ENCODE measurements around the gene PCDH9.

The PCDH9 gene

GRCh38 chr13:66574606-66575005, 655.5 kb downstream of the PCDH9 start:
- no peak for DNase-seq (ENCODE audit: low read depth)

DNA sequence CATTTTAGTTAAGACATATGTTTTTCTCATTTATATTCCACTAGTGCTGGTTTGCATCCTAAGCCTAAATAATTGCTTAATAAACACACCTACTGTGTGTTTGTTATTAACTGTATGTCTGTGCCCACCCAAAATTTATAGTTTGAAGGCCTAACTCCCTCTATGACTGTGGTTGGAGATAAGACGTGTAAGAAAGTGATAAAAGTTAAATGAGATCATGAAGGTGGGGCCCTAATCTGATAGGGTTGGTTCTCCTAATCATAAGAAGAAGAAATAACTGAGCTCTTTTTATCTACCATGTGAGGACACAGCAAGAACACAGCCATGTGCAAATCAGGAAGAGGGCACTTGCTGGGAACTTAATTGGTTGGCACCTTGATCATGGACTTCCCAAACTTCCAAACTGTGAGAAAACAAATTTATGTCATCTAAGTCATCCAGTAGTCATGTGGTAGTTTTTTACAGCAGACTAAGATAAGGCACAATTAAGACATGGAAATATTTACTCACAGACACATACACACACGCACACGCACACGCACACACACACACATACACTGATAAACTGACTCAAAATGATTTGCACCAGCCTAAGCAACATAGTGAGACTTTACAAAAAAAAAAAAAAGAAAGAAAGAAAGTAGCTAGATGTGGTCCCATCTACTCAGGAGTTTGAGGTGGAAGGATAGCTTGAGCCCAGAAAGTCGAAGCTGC, 662.1 kb downstream of the PCDH9 start:
- no peak for DNase-seq (ENCODE audit: low read depth)

GRCh38 chr13:66565279-66565678, 664.9 kb downstream of the PCDH9 start:
- no peak for DNase-seq (ENCODE audit: low read depth)

DNA sequence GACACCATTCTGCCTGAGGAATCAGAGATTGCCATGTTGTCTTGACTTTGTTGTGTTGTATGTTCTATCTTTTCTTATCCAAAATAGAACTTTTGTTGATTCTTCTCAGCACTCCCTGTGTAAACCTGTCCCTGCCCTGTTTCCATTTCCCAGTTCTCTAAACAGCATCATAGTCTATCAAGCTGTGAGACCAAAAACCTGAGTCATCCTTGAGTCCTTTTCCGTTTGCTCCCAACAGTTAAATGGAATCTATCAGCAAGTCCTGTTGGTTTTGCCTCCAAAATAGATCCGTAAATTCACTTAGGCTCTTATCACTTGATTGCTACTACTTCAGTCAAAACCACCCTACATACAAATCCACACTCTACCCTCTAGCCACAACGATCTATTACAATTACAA, 667.1 kb downstream of the PCDH9 start:
- DNase-seq (ENCODE audit: low read depth): no peak

GRCh38 chr13:66562054-66562453, 668.1 kb downstream of the PCDH9 start:
- no peak for DNase-seq (ENCODE audit: low read depth)

- DNase-seq (ENCODE audit: low read depth): no peak
Measured at GRCh38 chr13:66560991-66561390, 669.1 kb downstream of the PCDH9 start.

GRCh38 chr13:66560189-66560588, 669.9 kb downstream of the PCDH9 start:
- DNase-seq (ENCODE audit: low read depth): no peak

- no peak for DNase-seq (ENCODE audit: low read depth)
Measured at GRCh38 chr13:66559093-66559492, 671.0 kb downstream of the PCDH9 start.

- no peak for DNase-seq (ENCODE audit: low read depth)
Measured at GRCh38 chr13:66558506-66558905, 671.6 kb downstream of the PCDH9 start.

GRCh38 chr13:66557357-66557756, 672.8 kb downstream of the PCDH9 start:
- DNase-seq (ENCODE audit: low read depth): no peak

- no peak for DNase-seq (ENCODE audit: low read depth)
Measured at GRCh38 chr13:66556306-66556705, 673.8 kb downstream of the PCDH9 start.

DNA sequence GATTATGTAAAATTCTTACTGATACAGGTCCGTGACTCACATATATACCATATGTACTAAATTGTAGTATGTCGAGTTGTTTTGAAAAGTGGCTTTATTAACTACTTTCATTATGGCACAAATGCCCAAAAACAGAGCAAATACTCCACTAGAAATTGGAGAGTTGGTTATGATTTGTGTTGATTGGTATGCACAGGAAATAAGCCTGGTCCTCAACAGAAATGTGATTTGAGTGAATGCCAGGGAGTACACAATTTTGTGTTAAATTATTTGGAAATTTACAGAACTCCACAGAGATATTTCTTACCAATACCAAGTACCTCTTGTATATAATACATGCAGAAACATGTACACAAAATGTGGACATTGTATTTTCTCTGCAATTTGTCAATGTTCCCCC, 676.7 kb downstream of the PCDH9 start:
- no peak for DNase-seq (ENCODE audit: low read depth)

DNA sequence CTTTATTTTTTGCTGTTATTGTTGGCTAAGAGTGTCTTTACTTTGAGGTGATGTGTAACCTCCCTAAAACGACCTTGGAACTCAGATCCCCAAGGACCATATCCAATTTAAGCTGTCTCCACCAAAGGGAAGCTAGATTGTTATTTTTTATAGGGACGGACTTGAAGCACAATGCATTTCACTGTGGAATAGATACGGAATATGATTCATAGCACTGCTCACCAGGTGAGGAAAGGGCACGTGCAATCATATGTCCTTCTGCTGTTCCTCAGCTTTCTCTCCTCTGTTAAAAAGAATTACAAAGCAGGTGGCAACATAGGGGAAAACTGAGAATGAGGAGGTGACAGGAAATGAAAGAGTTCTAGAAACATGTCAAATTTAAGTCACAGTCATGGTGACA, 679.0 kb downstream of the PCDH9 start:
- DNase-seq (ENCODE audit: low read depth): no peak

DNA sequence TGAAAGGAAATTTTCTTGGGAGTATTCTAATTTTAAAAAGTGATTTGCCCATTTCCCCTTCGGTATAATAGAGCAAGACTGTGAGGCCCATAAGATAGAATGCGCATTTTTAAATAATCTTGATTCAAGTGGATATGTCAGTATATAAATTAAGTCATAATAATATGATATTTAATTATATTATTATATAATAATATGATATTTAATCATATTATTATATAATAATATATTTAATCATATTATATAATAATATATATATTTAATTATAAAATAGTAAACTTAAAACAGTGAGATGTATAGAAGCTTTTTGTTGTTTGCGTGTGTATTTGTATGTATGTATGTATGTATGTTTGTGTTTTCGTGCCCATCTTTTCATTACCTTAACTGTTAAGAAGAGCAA, 682.5 kb downstream of the PCDH9 start:
- DNase-seq (ENCODE audit: low read depth): no peak

DNA sequence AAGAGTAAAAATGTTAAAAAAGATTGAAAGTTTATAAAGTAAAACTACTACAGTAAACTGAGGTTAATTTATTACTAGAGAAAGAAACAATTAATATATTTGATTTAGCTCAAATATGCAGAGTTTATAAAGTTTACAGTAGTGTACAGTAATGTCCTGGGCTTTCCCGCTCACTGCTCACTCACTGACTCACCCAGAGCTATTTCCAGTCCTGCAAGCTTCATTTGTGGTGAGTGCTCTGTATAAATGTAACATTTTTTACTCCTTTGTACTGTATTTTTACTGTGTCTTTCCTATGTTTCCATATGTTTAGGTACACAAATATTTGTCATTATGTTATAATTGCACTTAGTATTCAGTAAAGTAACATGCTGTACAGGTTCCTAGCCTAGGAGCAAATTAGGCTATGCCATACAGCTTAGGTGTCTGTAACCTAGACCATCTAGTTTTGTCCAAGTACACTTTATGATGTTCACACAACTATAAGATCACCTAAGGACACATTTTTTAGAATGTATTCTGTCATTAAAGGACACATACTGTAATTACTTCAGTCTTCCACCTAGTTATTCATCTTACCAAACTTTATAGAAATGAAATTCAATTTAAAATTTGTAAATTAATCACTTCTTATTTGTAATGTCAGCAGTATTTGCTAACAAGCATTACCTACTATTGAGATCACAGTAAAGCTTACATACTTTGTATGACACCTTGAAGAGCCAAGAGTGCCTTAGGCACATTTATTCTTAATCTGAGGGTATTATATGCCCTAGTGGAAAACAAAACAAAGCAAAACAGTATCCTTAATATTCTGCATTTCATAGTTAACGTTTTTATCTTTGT, 683.4 kb downstream of the PCDH9 start:
- no peak for DNase-seq (ENCODE audit: low read depth)

DNA sequence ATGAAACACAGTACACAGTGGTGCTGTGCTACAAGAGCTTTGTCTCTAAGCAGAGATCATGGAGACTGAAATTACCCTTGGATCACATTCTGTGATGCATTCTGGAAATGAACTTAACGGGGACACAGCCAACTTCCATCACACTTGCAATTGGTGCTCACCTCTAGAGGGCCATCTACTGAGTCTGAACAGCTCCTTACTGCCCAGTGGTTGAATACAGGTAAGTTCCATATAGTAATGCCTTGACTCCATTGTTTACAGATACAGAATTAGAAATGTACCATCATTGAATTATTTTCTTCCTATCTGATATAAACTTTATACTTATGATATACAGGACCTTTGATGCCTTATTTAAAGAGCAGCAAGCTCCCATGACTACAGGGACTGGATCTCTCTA, 686.4 kb downstream of the PCDH9 start:
- no peak for DNase-seq (ENCODE audit: low read depth)

DNA sequence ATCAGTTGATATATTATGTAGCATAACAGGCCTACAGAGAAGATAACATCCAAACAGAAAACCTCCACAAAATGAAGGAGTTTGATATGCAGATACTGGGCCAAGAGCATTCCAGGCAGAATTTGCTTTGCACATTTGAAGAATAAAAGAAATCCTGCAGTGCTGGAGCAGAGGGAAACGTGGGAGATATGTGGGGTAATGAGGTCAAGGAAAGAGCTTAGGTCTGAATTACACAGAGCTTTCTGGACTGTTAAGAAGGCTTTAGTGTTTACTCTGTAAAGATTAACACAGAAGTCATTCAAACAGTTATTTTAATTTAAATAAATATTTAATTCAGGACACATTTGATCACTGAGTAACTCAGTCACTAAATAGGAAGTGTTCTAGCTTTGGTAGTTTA, 692.7 kb downstream of the PCDH9 start:
- DNase-seq (ENCODE audit: low read depth): no peak

DNA sequence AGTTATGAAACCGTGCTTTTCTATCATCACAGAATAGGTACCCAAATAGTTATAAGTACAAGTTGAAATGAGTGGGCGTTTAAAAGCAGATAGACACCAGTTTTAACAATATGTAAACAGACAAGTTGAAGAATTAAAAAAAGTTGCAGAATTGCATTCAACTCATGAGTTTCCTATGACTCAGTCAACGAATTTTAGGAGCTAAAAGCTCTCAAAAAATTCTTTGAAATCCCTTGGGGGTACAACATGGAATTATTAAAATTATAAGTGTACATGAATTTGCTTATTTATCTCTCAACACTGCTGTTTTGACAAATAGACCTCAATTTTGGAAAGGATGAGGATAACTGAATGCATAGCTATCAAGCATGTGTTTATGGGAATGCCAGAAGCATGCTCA, 693.4 kb downstream of the PCDH9 start:
- no peak for DNase-seq (ENCODE audit: low read depth)

DNA sequence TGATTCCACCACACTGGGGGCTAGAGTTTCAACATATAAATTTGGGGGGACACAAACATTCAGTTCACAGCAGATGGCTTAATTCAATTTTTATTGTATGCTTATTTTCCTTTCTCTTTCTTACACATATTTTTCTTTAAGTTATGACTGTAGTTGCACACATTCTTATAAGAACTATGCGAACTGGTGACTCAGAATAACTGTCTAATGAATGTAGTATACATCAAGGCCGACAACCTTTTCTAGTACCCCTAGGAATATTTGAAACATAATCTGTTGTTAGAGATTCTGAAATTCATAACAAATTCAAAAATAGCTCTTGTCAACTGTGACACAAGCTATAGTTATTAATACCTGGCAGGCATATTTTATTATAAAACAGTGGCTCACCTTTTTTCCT, 695.6 kb downstream of the PCDH9 start:
- DNase-seq (ENCODE audit: low read depth): no peak

GRCh38 chr13:66532845-66533244, 697.3 kb downstream of the PCDH9 start:
- no peak for DNase-seq (ENCODE audit: low read depth)

DNA sequence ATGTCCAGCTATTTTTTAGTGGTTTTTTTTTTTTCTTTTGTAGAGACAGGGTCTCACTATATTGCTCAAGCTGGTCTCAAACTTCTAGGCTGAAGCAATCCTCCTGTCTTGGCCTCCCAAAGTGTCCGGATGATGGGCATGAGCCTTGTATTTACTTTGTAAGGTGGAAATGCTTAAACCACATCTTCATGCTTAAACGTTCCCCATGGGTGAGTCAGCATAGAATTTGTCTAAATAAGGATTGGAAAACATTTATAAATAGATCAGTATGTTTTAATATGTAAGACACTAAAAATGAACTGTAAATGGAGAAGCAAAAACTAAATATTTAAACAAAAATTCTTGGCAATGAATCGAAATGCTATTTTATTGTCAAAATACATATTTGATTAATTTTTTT, 698.0 kb downstream of the PCDH9 start:
- DNase-seq (ENCODE audit: low read depth): no peak

GRCh38 chr13:66530686-66531085, 699.5 kb downstream of the PCDH9 start:
- no peak for DNase-seq (ENCODE audit: low read depth)

- no peak for DNase-seq (ENCODE audit: low read depth)
Measured at GRCh38 chr13:66530158-66530557, 700.0 kb downstream of the PCDH9 start.

All from stimulated activated CD8-positive, alpha-beta memory T cell treated with anti-CD3 and anti-CD28 coated beads, Interleukin-12 subunit alpha, Interleukin-12 subunit beta, amount 100 ng/mL, for 4 hours (primary cell).